HepG2 (cell line): ENCODE measurements around the gene KRABD2.

Source experiments
- ARNT2 ChIP-seq: sonication (generic); formaldehyde crosslinking; IDR thresholded peaks from 2 replicates; pipeline ENCODE4 v1.8.0; 2022; ENCODE audit warnings: mild to moderate bottlenecking, low read depth, missing genetic modification reagents, moderate library complexity
- ATAD3A ChIP-seq: sonication (generic); formaldehyde crosslinking; IDR thresholded peaks from 2 replicates; pipeline ENCODE4 v1.4.0; 2020; ENCODE audit warnings: missing genetic modification reagents
- FOXK1 ChIP-seq: sonication (generic); formaldehyde crosslinking; IDR thresholded peaks from 2 replicates; pipeline ENCODE4 v1.4.0; 2020; ENCODE audit warnings: low read depth, missing genetic modification reagents, borderline replicate concordance
- KIAA2018 ChIP-seq: sonication (generic); formaldehyde crosslinking; IDR thresholded peaks from 2 replicates; pipeline ENCODE4 v1.5.0; 2020; ENCODE audit warnings: mild to moderate bottlenecking, missing genetic modification reagents, borderline replicate concordance
- MAFG ChIP-seq: sonication (generic); formaldehyde crosslinking; IDR thresholded peaks from 2 replicates; pipeline ENCODE4 v1.5.1; 2020; ENCODE audit warnings: mild to moderate bottlenecking, missing genetic modification reagents
- MLX ChIP-seq: IDR thresholded peaks from 2 replicates; pipeline ENCODE4 v1.6.1; 2016
- PHF21A ChIP-seq: sonication (generic); formaldehyde crosslinking; IDR thresholded peaks from 2 replicates; pipeline ENCODE4 v1.5.0; 2020; ENCODE audit warnings: mild to moderate bottlenecking, missing genetic modification reagents
- SRSF4 ChIP-seq: fragments of 200-400 bp; formaldehyde crosslinking; IDR thresholded peaks from one replicate; pipeline ENCODE4 v1.6.1; 2018; ENCODE audit warnings: mild to moderate bottlenecking, low read depth, low read length, moderate library complexity; ENCODE audit not compliant: poor library complexity, severe bottlenecking
- SRSF9 ChIP-seq: fragments of 200-400 bp; formaldehyde crosslinking; IDR thresholded peaks from 2 replicates; pipeline ENCODE4 v1.6.1; 2018; ENCODE audit warnings: borderline replicate concordance, mild to moderate bottlenecking, low read depth, low read length; ENCODE audit not compliant: insufficient read depth, poor library complexity, severe bottlenecking
- ZNF263 ChIP-seq: sonication (generic); formaldehyde crosslinking; IDR thresholded peaks from 2 replicates; pipeline ENCODE4 v1.4.0; 2020; ENCODE audit warnings: missing genetic modification reagents
- ZNF512 ChIP-seq: sonication (generic); formaldehyde crosslinking; IDR thresholded peaks from 2 replicates; pipeline ENCODE4 v1.4.0; 2020; ENCODE audit warnings: mild to moderate bottlenecking, missing genetic modification reagents
- ZNF574 ChIP-seq: sonication (generic); formaldehyde crosslinking; IDR thresholded peaks from 2 replicates; pipeline ENCODE4 v1.4.0; 2020; ENCODE audit warnings: missing genetic modification reagents
- ZNF670 ChIP-seq: sonication (generic); formaldehyde crosslinking; IDR thresholded peaks from 2 replicates; pipeline ENCODE4 v1.8.0; 2022; ENCODE audit warnings: mild to moderate bottlenecking, missing genetic modification reagents, borderline replicate concordance
- ZNF850 ChIP-seq: sonication (generic); formaldehyde crosslinking; conservative IDR thresholded peaks from 2 replicates; pipeline ENCODE4 v1.9.0; 2021; ENCODE audit warnings: mild to moderate bottlenecking, missing genetic modification reagents
- ZSCAN22 ChIP-seq: sonication (generic); formaldehyde crosslinking; IDR thresholded peaks from 2 replicates; pipeline ENCODE4 v1.4.0; 2020; ENCODE audit warnings: mild to moderate bottlenecking, missing genetic modification reagents

The KRABD2 gene

GRCh38 chr17:8376271-8377067 lies at the start of gene KRABD2 (continued):
- TF ChIP-seq ZNF263 (CRISPR knock-in tag) (peak; percentile 48; the same call in 1 of the 2 replicates), SRSF4 (peak; percentile 88), ZSCAN22 (CRISPR knock-in tag) (no peak), SRSF9 (no peak), ZNF574 (CRISPR knock-in tag) (peak; percentile 88), ARNT2 (CRISPR knock-in tag) (peak; percentile 82), ZNF850 (CRISPR knock-in tag) (no peak), PHF21A (CRISPR knock-in tag) (peak; percentile 35; the same call in 1 of the 2 replicates), ATAD3A (CRISPR knock-in tag) (no peak), KIAA2018 (CRISPR knock-in tag) (no peak), ZNF670 (no peak), ZNF512 (CRISPR knock-in tag) (no peak), FOXK1 (CRISPR knock-in tag) (peak; percentile 59; the same call in 1 of the 2 replicates), MAFG (CRISPR knock-in tag) (no peak), MLX (no peak)
